HG03520 (cell line): ENCODE results near the gene FAH.

ENCODE experiments used
- ATAC-seq: cut with Tn5 transposase; IDR thresholded peaks from one replicate; pipeline ENCODE4 v1.9.1; 2021; ENCODE audit warnings: mild to moderate bottlenecking, moderate library complexity; ENCODE audit not compliant: unreplicated experiment

Gene FAH

GRCh38 chr15:80233581-80233980 is 80.8 kb downstream of the FAH start:
- no peak for ATAC-seq

- no peak for ATAC-seq
Measured at GRCh38 chr15:80234883-80235282, 82.1 kb downstream of the FAH start.
